Ovary (tissue), 3 donors: ENCODE data around the gene PALS2.

ENCODE experiments used
- CTCF ChIP-seq, 3 donors: fragments of 450-650 bp in 2 of 3; fragments of 200-600 bp in 1 of 3; IDR thresholded peaks; one replicate each; pipeline versions ENCODE4 v1.5.1 to v1.8.0; 2016 to 2022; ENCODE audit warnings: antibody characterized with exemption in 3 of 3, mild to moderate bottlenecking in 1 of 3
- EP300 ChIP-seq: sonication (generic); formaldehyde crosslinking; IDR thresholded peaks from one replicate; pipeline ENCODE4 v1.6.1; 2017; ENCODE audit warnings: antibody characterized with exemption
- POLR2A ChIP-seq: fragments of 450-650 bp; IDR thresholded peaks from one replicate; pipeline ENCODE4 v1.6.1; 2017; ENCODE audit warnings: antibody characterized with exemption, mild to moderate bottlenecking, moderate library complexity
- donor health status: DM: no; HTN: no; CAD: no.

- TF ChIP-seq CTCF (IDR thresholded peaks at IDR 0.05) (no peak), EP300 (no peak), POLR2A (no peak)
Measured at GRCh38 chr7:24580283-24580946, 7.2 kb downstream of the PALS2 start.
